Measurements from ENCODE around the gene CCDC80. TPM values are rescaled to one million over a fixed set of nuclear protein-coding genes. Genes with fewer than 3 reads are reported as not detected.

Gene CCDC80
- polyA plus RNA-seq, 3 donors: 0.05 TPM; not detected in 2

- DNase-seq: peak in 1 of 3 donors; percentile 18
- no peak for TF ChIP-seq CTCF (IDR thresholded peaks at IDR 0.05)
- H2AFZ ChIP-seq (ENCODE audit: insufficient read depth, low read depth, low read length, poor library complexity, severe bottlenecking): no peak overlapping the region
- H4K20me1 ChIP-seq (ENCODE audit: insufficient read depth, low read length): no peaks in the 10 kb centered on the region
- intact Hi-C loops (cut with micrococcal nuclease): no loop called here
- H3K79me2 ChIP-seq (ENCODE audit: insufficient read depth, low read length): no peaks in the 10 kb centered on the region
- H3K4me3 ChIP-seq (replicated peaks in 1 of 3; ENCODE audit: low read depth in 2 of 3, low read length in 3 of 3): no peak overlapping the region
- H3K27me3 ChIP-seq (ENCODE audit: control insufficient read depth in 2 of 2, insufficient read depth in 2 of 2, low read length in 2 of 2): peaks cover 0 to 3% of the 10 kb centered on the region in 2 donors
- H3K36me3 Mint-ChIP-seq: no peaks in the 10 kb centered on the region
- peaks cover 0 to 2% (median 0%) of the 10 kb centered on the region in 7 donors for H3K9me3 Mint-ChIP-seq
- H3K27ac ChIP-seq (ENCODE audit: low read depth in 1 of 2, low read length in 2 of 2): no peak overlapping the region
- H3K4me2 ChIP-seq (replicated peaks; ENCODE audit: extremely low read depth, low read length, poor library complexity, severe bottlenecking): no peak overlapping the region
- H3K27ac Mint-ChIP-seq: no peak overlapping the region
- no peak overlapping the region for H3K4me3 Mint-ChIP-seq
- no peaks in the 10 kb centered on the region for H3K36me3 ChIP-seq (replicated peaks in 1 of 2; ENCODE audit: control insufficient read depth in 1 of 2, insufficient read depth in 2 of 2, low read length in 2 of 2)
- H3K4me1 ChIP-seq (ENCODE audit: control insufficient read depth in 1 of 2, insufficient read depth in 2 of 2, low read length in 2 of 2): no peaks in the 10 kb centered on the region
- H3K9ac ChIP-seq (ENCODE audit: insufficient read depth, low read length, poor library complexity, severe bottlenecking): no peak overlapping the region
- no peaks in the 10 kb centered on the region for H3K9me3 ChIP-seq (replicated peaks in 1 of 2; ENCODE audit: control insufficient read depth in 1 of 2, insufficient read depth in 1 of 2, low read length in 2 of 2)
- H3K27me3 Mint-ChIP-seq (ENCODE audit: low read depth in 3 of 3): peaks cover 2 to 6% (median 5%) of the 10 kb centered on the region in 3 donors
- H3K4me1 Mint-ChIP-seq: peaks cover 3% of the 10 kb centered on the region
- 67% methylated on average over 8 of the region's 9 CpGs for WGBS (ENCODE audit: insufficient coverage)
Measured at GRCh38 chr3:112605285-112605684, 35.7 kb downstream of the CCDC80 start.

- Histone ChIP-seq H2AFZ (ENCODE audit: insufficient read depth, low read depth, low read length, poor library complexity, severe bottlenecking) (no peak overlapping the region), H3K9ac (ENCODE audit: insufficient read depth, low read length, poor library complexity, severe bottlenecking) (no peak overlapping the region), H3K4me2 (replicated peaks; ENCODE audit: extremely low read depth, low read length, poor library complexity, severe bottlenecking) (no peak overlapping the region), H3K4me3 (replicated peaks in 1 of 3; ENCODE audit: low read depth in 2 of 3, low read length in 3 of 3) (no peak overlapping the region), H3K4me1 (ENCODE audit: control insufficient read depth in 1 of 2, insufficient read depth in 2 of 2, low read length in 2 of 2) (no peaks in the 10 kb centered on the region), H3K79me2 (ENCODE audit: insufficient read depth, low read length) (no peaks in the 10 kb centered on the region), H3K36me3 (replicated peaks in 1 of 2; ENCODE audit: control insufficient read depth in 1 of 2, insufficient read depth in 2 of 2, low read length in 2 of 2) (no peaks in the 10 kb centered on the region), H3K9me3 (replicated peaks in 1 of 2; ENCODE audit: control insufficient read depth in 1 of 2, insufficient read depth in 1 of 2, low read length in 2 of 2) (no peaks in the 10 kb centered on the region), H4K20me1 (ENCODE audit: insufficient read depth, low read length) (no peaks in the 10 kb centered on the region), H3K27me3 (ENCODE audit: control insufficient read depth in 2 of 2, insufficient read depth in 2 of 2, low read length in 2 of 2) (peaks cover 0 to 3% of the 10 kb centered on the region in 2 donors), H3K27ac (ENCODE audit: low read depth in 1 of 2, low read length in 2 of 2) (no peak overlapping the region)
- peaks cover 3% of the 10 kb centered on the region for H3K4me1 Mint-ChIP-seq
- peaks cover 0 to 2% (median 0%) of the 10 kb centered on the region in 7 donors for H3K9me3 Mint-ChIP-seq
- intact Hi-C loops (cut with micrococcal nuclease): no loop called here
- no peak for TF ChIP-seq CTCF (IDR thresholded peaks at IDR 0.05)
- H3K4me3 Mint-ChIP-seq: no peak overlapping the region
- H3K36me3 Mint-ChIP-seq: no peaks in the 10 kb centered on the region
- H3K27me3 Mint-ChIP-seq (ENCODE audit: low read depth in 3 of 3): peaks cover 2 to 6% (median 5%) of the 10 kb centered on the region in 3 donors
- no peak overlapping the region for H3K27ac Mint-ChIP-seq
- no peak for DNase-seq
- no CpG with 5 or more reads among the region's 4 CpGs for WGBS (ENCODE audit: insufficient coverage)
Measured at GRCh38 chr3:112604536-112604935, 36.4 kb downstream of the CCDC80 start.
